Vagina (tissue), 2 donors: Measurements from ENCODE around the gene NRXN3.

Experiments used
- CTCF ChIP-seq, 3 experiments: fragments of 450-650 bp in 2 of 3; fragments of 200-600 bp in 1 of 3; sonication (generic) in 1 of 3; IDR thresholded peaks; one replicate each; pipeline ENCODE4 v1.5.1; 2017 to 2019; ENCODE audit warnings: antibody characterized with exemption in 3 of 3, mild to moderate bottlenecking in 2 of 3, moderate library complexity in 2 of 3
- POLR2AphosphoS5 ChIP-seq, 2 donors: sonication (generic); formaldehyde crosslinking; IDR thresholded peaks; one replicate each; pipeline ENCODE4 v1.9.0; 2017; ENCODE audit warnings: antibody characterized with exemption in 2 of 2, mild to moderate bottlenecking in 2 of 2, low read depth in 1 of 2; ENCODE audit not compliant: insufficient read depth in 1 of 2

GRCh38 chr14:78852040-78852439 is 681.9 kb downstream of the NRXN3 start:
- TF ChIP-seq POLR2AphosphoS5 (IDR thresholded peaks at IDR 0.05; ENCODE audit: insufficient read depth in 1 of 2, low read depth in 1 of 2) (no peak), CTCF (IDR thresholded peaks at IDR 0.05) (no peak)
